SW480 (cell line): ENCODE measurements around the gene MYLK2.

Source experiments
- DNase-seq: peaks from one replicate; pipeline ENCODE4 v3.0.0-alpha.2; 2016; ENCODE audit warnings: low spot score

The MYLK2 gene

DNA sequence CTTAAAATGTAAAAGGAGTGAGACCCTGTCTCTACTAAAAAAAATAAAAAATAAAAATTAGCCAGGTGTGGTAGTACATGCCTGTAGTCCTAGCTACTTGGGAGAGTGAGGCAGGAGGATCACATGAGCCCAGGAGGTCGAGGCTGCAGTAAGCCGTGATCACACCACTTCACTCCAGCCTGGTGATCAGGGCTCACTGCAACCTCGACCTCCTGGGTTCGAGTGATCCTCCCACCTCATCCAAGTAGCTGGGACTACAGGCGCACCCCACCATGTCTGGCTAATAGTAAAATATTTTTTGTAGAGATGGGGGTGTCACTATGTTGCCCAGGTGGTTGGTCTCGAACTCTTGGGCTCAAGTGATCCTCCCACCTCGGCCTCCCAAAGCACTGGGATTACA, 34.3 kb downstream of the MYLK2 start:
- no peak for DNase-seq

DNA sequence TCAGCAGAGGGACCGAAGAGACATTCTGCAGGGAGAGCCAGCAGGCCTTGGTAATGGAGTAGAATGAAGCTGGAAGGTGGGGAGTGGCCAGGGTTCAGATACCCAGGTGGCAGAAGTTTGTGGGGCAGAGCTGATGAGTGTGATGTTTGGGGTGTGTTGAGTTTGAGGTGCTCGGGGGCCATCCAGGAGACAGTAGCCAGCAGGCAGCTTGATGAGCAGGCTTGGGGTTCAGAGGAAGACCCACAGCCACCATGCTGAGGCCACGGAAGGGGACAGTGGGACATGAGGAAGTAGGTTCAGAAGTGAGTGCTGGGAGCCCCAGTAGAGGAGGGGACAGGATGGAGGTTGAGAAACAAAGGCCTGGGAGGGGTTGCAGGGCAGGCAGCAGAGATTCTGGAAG, 37.4 kb downstream of the MYLK2 start:
- DNase-seq, result no peak

DNA sequence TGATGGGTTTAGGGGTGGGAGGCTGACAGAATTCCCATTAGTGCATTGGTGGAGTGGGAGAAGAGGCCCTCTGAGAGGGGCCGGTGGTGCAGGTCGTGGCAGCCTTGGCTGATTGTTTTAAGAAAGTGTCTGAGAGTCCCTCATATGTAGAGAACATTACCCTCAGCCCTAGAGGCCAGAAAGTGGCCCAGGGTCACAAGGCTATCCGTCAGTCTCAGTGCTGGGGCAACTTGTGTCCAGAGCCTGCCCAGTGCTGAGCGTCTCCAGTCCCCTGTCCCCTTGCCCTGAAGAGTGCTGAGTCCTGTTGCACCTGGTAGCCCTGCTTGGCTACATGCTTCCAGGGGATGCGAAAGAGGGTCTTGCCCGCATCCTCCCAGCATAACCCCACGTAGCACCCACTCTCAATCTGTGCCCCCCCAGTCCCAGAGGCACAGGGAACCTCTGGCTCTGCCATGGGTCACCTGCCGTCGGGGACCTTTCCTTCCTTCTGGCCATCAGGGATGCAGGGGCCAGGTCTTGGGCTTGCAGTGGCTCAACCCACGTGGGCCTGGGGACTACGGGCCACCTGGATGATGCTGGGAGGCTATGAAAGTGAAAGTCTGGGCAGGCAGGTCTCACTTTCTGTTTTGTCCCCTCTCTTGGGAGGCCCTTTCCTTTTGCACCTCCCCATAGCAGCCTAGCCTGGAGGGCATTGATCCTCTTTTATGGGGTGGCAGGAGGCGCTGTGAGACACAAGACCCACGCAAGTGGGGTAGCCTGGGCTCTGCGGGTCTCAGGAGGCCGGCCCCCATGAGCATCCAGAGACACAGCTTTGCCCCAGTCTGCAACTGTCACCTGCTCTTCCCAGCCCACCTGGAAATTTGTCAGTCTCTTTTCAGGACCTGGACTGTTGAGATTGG, 39.0 kb downstream of the MYLK2 start:
- DNase-seq, result no peak

DNA sequence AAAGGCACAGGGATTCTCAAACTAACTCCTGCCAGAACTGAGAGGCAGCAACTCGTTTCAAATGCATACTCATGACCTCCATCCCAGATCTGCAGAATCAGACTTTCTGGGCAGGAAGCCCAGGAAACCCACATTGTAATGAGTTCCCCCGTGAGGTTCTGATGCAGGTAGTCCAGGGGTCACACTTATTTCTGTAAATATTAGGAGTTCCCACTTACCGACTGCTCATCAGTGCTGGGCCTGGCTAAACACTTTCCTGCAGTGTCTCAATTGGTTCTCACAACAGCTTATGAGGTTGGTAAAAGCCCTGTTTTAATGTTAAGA, 39.6 kb downstream of the MYLK2 start:
- no peak for DNase-seq

DNA sequence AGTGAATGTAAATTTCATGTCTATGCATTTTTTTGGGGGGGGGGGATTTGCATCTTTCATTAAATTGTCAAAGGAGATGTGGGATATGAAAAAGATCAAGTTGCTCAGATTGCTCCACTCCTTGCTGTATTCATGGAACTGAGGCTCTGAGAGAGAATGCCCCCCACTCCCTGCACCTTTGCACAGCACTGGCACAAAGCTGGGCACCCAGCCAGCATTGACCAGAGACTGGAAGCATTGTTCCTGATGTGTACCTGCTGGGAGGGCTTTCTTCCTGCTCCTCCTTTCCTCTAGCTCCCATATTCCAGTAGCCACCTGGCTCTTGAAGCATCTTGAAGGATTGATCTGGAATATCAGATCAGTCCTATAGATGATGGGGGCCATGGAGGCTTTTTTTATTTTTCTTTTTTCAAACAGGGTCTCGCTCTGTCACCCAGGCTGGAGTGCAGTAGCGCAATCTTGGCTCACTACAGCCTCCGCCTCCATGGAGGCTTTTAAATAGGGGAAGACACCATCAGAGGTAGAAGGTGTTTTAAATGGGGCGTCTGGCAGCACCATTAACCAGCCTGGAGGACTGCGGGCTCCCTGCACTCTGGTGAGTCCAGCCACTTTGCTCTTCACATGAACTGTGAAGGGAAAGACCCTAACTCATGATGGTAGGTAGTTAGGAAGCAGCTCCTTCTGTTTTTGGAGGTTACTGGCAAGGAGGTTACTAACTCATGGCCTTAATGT, 40.3 kb downstream of the MYLK2 start:
- no peak for DNase-seq

DNA sequence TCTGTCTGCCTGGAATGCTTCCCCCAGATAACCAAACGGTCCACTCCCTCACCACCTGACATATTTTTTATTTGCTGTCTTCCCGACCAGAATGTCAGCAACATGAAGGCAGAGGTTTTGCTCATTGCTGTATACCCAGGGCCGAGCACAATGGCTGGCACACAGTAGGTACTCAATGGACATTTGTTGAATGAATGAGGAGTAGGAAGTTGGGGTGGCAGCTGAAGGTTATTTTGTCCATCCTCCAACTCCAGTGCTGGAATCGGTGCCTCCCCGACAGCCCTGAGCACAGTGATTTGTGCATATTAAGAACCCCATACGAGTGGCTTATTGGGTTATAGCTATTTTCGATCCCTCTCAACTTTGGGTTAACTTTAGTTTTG, 40.8 kb downstream of the MYLK2 start:
- no peak for DNase-seq

DNA sequence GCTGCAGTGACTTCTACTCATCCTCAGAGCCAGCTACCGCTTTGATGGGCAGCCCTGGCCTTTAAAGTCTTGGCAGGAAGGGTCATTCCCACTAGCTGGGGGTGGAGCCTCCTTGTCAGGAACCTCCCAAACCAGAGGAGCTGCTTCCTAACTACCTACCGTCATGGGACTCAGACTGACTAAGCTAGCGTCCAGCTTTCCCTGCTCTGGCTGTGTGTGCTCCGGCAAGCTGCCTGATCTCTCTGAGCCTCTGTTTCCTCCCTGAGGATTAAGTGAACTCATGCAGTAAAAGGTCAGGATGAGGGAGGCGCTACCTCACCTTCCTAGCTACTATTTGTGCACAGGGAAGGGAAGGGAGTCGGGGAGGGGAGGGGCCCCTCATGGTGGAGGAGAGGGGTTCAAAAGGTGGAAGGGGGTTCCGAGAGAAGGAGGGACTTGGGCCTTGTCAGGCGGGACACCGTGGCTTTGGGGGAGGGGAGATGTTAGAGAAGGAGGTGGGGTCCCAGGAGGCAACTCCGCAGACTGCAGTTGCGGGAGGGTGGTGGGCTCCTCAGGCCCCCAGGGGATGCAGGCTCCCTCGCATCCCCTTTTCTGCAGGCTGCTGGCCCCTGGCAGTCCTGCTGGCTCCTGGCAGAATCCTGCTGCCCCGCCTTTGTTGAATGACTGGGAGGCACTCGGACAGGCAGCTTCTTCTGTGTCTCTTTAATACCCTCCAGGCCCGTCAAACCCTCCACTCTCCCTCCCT, 41.4 kb downstream of the MYLK2 start:
- DNase-seq, result peak; percentile 56

DNA sequence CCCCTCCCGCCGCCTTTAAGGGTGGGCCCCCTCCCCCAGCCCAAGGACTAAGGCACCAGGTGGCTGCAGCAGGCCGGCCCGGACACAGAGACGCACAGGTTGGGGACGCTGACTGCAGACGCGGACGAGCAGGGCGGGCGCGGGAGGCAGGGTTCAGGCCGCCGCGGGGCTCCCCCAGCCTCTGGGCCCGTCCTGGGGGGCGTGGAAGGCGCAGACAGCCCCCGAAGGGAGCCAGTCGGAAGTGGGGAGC, 41.9 kb downstream of the MYLK2 start:
- peak; percentile 18 for DNase-seq

DNA sequence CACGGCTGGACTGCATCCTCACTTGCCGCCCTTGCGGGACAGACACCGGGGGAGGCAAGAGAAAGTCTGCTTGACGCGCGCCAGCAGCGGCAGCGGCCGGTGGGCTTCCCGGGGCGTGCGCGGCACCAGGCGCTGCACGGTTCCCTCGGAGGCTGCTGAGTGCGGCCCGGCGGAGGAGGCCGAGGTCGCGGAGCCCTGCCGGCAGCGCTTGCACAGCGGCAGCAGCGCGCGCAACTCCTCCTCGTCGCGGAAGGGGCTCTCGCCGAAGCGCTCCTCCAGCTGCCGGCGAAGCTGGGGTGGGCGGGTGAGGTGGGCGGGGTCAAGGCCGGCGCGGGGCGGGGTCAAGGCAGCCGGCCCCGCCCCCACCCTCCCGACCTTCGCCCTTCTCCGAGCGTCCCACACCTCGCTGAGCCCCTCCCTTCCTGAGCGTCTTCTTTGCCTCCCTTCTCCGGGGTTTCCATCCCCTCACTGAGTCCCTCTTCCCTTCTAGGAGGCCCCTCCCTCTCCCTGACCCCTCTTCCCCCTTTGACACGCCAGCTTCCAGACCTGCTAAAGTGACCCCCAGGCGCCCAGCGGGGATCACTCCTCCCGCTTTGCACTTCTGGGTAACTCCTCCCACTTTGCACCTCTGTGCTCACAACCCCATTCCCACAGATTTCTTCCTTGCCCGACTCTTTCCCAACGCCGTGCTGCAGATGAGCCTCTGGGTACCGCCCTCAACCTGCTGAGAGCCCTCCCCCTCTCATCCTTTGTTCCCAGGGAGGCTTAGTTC, 42.4 kb downstream of the MYLK2 start:
- peak; percentile 77 for DNase-seq

DNA sequence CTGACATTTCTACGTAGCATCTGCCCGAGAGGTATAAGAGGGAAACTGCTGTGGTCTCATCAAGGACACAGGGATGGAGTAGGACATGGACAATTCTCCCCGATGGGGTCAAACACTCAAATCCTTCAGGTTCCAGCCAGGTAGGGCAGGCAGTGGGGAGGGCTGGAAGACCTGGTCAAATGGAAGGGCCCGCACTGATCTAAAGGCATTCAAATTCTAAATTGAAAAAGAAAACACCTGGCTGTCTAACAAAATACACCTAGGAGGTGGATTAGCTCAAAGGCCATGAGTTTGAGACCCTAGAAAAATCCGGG, 43.0 kb downstream of the MYLK2 start:
- DNase-seq, result no peak

DNA sequence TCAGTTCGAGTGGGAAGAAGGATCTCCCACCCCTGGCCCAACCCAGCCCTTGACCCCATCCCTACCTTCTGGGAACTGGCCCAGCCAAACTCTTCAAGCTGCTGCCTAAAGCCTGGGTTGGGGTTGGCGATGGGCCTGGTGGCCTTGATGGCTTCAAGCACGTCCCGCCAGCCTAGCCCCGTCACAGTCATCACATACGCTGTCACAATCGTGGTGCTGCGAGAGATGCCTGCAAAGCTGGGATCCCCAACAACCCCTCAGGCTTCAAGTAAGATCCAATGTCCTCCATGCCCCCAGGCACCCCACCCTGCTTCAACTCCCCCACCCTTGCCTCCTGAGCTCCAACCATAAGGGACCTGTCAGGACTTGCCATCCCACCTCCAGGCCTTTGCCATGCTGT, 43.4 kb downstream of the MYLK2 start:
- no peak for DNase-seq

DNA sequence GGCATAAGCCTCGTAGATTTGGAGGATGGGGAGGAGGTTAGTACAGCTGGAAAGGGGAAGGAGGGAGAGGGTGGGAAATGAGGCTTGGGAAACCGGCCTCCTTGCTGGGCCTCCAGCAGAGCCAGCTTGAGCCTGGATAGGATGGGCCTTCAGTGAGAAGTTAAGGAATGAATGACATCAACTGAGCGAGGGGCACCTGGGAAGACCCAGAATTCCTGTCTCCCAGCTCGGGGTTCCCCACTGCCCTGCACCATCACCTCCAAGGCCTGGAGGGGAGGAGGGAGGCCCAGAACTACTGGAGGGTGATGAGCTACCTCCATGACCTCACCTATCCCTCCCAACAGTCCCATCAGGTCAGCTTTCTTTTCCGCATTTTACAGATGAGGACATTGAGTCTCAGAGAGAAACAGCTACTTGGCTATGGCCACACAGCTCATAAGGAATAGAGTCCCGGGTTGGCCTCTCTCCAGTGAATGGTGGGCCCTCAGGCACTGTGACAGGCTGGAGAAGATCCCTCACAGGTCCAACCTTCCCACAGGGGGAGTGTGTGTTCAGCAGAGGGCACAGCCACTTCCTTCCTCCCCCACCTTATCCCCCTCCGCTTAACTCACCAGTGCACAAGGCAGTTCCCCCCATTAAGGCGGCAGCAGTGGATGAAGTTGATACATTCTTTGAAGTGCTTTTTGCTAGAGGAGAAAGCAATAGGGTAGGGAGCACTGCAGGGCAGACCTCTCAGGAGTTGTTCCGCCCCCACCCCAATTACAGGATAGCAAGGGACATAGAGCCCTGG, 44.3 kb downstream of the MYLK2 start:
- no peak for DNase-seq

DNA sequence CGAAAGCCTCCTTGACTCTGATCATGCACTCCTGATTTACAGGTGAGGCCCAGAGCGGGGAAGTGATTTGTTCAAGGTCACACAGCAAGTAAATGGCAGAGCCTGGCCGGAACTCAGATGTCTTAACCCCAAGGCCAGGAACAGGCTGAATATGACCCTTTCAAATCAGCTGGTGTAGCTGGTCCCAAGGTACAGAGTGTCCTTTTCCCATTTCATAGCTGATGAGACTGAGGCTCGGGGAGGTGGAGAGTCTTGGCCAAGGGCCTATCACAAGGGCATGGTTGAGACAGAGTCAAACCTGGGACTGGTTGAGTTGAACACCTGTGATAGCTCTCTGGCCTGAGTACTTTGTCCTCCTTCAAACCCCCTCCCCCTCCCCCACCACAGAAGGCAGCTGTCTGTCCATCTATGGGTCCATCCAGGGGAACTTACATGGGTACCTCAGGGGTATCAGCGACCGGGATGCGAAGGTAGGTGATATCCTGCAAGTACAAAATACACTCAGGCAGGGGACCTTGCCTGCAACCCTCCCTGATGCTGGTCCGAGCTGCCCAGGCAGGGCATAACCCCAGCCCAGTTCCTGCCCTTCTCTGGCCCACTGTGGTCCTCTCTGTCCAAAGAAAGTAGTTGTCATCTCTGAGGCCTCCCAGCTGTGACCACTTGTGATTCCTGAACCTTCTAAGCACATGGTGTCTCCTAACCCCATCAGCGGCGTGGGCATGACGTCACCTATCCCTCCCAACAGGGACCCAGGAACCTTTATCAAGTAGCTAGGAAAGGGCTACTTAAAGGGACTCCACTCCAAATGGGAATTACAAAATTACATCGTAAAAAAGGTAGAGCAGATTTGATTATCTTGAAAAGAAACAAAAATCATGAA, 45.6 kb downstream of the MYLK2 start:
- no peak for DNase-seq

DNA sequence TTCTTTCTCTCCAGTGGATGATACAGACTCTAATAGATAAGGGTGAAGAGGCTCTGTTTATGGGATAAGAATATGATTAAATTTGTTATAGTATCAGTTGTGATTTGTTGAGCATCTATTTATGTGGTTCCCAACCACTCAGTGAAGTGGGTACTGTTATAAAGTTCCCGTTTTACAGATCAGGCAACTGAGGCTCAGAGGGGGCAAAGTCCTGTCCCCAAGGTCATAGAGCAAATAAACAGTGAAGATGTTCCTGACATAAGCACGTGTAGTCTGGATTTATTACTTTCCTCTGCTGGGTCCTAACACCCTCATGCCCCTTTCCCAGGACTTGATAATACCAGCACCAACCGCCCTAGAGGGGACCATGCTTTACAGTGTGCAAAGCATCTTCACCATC, 47.1 kb downstream of the MYLK2 start:
- no peak for DNase-seq

DNA sequence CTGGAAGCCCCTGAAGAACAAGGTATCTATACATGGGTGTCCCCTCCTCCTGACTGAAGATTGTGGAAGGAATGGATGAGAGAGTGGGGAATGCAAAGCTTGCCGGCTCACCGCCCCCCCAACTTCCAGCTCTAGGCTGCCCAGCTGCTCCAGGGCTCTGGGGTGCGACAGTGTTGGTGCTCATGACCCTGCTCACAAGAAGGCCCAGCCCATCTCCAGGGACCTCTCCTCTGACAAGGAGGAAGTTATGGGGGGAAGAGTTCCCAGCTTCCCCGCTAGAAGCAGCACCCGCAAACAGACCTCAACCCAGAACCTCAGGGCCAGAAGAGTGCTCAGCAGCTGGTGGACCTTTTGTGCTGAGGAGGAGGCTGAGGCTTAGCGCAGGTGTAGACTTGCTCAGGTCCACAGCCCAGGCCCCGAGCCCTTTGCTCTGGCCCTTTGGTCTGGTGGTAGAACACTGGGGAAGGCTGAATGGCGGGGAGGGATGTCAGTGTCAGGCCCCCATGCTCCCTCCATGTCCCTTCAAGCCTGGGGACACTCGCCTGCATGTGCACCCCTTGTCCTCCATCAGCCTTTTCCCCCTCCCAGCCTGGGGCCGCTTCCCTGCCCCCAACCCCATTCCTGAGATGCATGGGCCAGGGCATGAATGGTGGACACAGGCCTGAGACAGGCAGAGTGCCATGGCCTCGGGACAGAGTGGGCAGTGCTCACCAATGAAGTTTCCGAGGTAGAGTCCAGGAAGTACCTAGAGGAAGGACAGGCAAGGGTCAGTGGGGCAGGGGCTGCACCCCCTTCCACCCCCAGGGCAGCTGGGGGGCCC, 49.9 kb downstream of the MYLK2 start:
- no peak for DNase-seq

DNA sequence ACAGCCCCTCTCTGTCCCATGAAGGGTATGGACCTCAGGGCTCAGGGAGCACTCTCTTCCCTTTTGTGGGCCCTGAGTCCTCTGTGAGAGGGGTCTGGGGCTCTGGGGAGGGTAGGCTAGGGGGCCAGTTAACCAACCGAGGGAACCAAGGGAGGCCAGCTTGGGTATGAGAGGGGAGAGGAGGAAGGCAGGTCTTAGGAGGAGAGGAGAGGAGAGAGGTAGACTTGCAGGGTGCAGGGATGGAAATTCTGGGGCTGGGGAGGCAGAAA, 50.5 kb downstream of the MYLK2 start:
- no peak for DNase-seq

DNA sequence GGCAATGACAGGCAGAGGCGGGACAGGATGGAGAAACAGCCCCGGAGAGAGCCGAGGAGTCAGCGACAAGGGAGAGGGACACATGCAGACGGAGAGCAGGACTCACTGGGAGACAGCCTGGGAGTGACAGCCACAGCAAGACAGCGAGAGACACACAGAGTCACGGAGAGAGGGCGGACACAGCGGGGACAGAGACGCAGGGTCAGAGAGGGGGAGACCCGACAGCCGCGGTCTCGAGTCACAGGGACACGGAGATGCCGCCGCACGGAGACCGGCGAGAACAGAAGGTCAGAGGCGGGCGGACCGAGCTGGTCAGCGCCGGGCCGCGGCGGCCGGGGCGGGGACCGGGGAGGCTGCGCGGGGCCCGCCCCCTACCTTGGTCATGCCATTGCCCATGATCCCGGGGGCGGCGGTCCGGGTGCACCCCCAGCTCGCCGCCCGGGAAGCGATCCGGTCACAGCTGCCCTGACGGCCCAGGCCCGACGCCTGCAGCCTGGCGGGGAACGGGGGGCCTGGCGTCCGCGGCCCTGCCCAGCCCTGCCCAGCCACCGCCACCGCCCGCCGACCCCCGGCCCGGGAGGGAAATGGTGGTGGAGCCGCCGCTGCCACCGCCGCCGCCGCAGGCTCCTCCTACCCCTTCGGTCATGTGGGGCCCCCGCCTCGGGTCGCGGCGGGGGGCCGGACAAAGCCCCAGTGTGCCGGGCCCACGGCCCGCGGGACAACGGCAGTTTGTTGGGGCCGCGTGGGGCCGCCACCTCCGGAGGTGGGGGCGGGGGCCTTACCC, 51.0 kb downstream of the MYLK2 start, which contains the start of the genes DUSP15 and TTLL9:
TSS of gene DUSP15 (minus strand) at position 586 of the 784 bp plus-strand sequence. CDS start at position 396, 190 bp downstream.
TSS of gene TTLL9 (plus strand) at position 693 of the 784 bp plus-strand sequence. CDS start 493 bp downstream, outside the sequence.
- DNase-seq, result peak; percentile 69

DNA sequence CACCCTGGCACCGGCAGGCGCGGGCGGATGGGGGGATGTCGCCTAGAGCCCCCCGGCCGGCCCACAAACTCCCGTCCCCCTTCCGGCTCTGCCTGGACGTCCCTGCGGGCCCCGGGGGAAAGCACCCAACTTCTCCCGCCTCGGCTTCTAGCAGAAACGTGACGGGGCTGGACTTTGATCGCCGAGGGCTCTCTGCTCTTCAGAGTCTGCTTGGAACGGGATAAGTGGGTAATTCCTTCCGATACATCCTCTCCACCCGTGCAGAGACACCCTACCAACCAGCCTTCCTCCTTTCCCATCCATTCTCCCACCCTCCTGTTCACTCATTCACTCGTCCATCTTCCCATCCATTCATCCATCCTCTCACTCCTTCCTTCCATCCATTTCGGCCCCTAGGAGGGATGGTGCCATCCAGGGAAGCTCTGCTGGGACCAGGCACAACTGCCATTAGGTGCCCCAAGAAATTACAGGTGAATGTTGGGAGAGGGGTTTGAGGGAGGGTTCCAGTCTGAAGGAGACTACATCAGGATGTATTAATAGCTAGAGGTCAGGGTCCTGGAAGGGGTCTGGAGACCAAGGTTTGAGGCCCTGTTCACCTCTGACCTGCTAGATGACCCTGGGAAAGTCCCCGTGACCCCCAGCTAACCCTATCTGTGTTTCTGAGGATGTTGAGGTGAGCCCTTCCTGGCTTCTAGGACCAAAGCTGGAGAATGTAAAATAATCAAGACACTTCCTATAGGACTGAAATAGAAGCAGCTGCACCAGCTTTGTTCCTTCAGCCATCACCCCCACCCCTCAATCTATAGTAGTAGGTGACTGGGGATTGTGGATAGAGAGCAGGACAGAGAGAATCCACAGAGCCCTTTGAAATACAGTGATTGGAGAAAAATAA, 51.8 kb downstream of the MYLK2 start:
- no peak for DNase-seq
